ENCODE measurements around the gene TSPAN5. TPM values are rescaled to one million over a fixed set of nuclear protein-coding genes. Genes with fewer than 3 reads are reported as not detected.

TSPAN5 gene
- total RNA-seq, 1 donor from 2014 or later: 25.0 TPM

DNA sequence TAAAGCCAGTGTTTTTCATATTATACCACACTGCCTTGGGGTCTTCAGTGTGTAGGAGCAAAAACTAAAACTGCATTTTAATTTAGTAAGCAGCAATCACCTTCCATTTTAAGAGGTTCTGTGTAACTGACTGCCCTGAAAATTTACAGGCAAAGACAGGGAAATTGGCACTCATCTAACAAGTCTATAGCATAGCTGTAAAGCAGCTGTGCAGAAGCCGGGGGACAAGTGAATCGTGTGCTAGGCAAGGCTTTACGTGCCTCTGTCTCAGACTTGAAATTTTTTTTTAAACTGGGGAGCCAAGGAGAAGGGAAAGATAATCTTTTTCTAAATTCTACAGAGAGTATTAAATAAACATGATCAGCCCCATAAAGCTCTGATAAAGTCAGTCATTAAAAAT lies 39.7 kb downstream of the TSPAN5 start:
- no peak overlapping the region for H3K27ac Mint-ChIP-seq (ENCODE audit: unreplicated experiment)
- no peaks in the 10 kb centered on the region for H3K9me3 Mint-ChIP-seq
- H3K36me3 Mint-ChIP-seq (ENCODE audit: low read depth): no peaks in the 10 kb centered on the region
- TF ChIP-seq, protein P1, sequence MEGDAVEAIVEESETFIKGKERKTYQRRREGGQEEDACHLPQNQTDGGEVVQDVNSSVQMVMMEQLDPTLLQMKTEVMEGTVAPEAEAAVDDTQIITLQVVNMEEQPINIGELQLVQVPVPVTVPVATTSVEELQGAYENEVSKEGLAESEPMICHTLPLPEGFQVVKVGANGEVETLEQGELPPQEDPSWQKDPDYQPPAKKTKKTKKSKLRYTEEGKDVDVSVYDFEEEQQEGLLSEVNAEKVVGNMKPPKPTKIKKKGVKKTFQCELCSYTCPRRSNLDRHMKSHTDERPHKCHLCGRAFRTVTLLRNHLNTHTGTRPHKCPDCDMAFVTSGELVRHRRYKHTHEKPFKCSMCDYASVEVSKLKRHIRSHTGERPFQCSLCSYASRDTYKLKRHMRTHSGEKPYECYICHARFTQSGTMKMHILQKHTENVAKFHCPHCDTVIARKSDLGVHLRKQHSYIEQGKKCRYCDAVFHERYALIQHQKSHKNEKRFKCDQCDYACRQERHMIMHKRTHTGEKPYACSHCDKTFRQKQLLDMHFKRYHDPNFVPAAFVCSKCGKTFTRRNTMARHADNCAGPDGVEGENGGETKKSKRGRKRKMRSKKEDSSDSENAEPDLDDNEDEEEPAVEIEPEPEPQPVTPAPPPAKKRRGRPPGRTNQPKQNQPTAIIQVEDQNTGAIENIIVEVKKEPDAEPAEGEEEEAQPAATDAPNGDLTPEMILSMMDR (conservative IDR thresholded peaks at IDR 0.05): no peak
- H3K4me1 Mint-ChIP-seq: peaks cover 52% of the 10 kb centered on the region
- DNase-seq (ENCODE audit: low read depth, low spot score): no peak
- no peaks in the 10 kb centered on the region for H3K27me3 Mint-ChIP-seq (ENCODE audit: low read depth)
- no peak overlapping the region for H3K4me3 Mint-ChIP-seq

DNA sequence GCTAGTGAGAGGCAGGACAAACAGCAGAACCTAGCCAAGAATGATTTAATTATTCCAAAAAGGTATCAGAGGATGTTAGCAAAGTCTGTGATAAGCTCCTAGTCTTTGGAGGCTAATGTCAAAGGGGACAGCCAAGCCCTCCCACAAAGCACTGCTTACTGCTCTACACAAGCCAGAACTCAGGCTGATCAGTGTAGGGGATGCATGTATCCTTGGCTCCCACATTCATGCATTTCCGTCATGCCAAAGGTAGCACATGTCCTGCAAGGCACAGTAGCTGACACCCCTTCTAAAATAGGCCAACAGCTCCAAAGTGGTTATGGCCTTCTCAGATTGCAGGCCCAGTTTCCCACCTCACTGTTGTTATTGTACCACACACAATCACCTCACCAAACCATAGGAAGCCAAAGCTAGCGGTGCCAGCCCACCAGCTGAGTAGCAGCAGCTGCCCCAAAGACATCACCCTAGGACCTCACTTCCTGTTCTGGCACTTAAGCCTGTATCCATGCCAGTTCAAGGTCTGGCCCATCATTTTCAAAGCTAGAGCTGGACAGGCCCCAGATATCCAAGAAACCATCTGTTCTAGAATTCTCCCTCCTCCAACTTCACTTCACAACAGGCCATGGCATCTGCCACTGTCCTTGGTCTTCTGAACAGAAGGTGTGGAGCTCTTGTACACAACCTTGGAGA lies 40.9 kb downstream of the TSPAN5 start:
- Mint-ChIP-seq H3K36me3 (ENCODE audit: low read depth) (no peaks in the 10 kb centered on the region), H3K4me1 (peaks cover 55% of the 10 kb centered on the region), H3K4me3 (no peak overlapping the region), H3K9me3 (no peaks in the 10 kb centered on the region), H3K27me3 (ENCODE audit: low read depth) (no peaks in the 10 kb centered on the region), H3K27ac (ENCODE audit: unreplicated experiment) (no peak overlapping the region)
- TF ChIP-seq, protein P1 (conservative IDR thresholded peaks at IDR 0.05): no peak
- DNase-seq (ENCODE audit: low read depth, low spot score): no peak

DNA sequence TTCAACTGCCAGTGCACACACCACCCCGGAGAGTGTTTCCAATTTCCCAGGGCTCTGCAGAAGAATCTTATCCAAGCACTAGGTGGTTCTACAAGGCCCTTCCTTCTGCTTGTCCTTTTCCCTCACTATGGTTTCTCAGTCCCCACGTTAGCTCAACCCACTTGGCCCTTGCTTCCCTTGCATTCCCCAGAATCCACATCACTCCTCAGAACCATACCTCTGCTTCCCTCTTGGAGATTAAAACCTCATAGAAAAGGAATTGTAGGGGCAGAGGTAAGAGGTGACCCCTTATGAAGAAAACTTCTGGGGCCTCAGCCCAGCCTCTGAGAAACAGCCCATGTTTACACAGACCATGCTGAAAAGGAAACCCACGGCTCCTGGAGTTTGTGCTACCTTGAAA lies 42.4 kb downstream of the TSPAN5 start:
- Mint-ChIP-seq H3K27ac (ENCODE audit: unreplicated experiment) (no peak overlapping the region), H3K9me3 (no peaks in the 10 kb centered on the region), H3K27me3 (ENCODE audit: low read depth) (no peaks in the 10 kb centered on the region), H3K36me3 (ENCODE audit: low read depth) (no peaks in the 10 kb centered on the region), H3K4me1 (peaks cover 67% of the 10 kb centered on the region), H3K4me3 (no peak overlapping the region)
- TF ChIP-seq, protein P1 (conservative IDR thresholded peaks at IDR 0.05): no peak
- no peak for DNase-seq (ENCODE audit: low read depth, low spot score)

DNA sequence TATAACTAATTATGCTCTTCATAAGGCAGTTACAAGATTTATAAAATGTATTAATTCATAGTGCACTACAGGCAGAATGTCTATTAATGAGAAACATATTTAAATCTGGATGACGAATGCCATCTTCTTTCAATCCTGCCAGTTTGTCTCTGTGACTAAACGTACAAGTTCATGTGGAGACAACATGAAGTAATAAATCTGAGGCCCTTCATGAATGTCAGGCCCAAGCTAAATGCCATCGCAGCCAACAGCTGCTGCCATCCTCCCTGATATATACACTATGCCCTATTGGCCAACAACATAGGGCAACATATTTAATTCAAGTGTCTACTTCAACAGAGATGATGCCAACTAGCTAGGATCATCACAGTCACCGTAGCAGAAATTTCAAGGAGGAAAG lies 43.7 kb downstream of the TSPAN5 start:
- no peak for DNase-seq (ENCODE audit: low read depth, low spot score)
- Mint-ChIP-seq H3K36me3 (ENCODE audit: low read depth) (no peaks in the 10 kb centered on the region), H3K4me3 (no peak overlapping the region), H3K9me3 (no peaks in the 10 kb centered on the region), H3K27me3 (ENCODE audit: low read depth) (no peaks in the 10 kb centered on the region), H3K27ac (ENCODE audit: unreplicated experiment) (no peak overlapping the region), H3K4me1 (peaks cover 65% of the 10 kb centered on the region)
- TF ChIP-seq, protein P1 (conservative IDR thresholded peaks at IDR 0.05): no peak

DNA sequence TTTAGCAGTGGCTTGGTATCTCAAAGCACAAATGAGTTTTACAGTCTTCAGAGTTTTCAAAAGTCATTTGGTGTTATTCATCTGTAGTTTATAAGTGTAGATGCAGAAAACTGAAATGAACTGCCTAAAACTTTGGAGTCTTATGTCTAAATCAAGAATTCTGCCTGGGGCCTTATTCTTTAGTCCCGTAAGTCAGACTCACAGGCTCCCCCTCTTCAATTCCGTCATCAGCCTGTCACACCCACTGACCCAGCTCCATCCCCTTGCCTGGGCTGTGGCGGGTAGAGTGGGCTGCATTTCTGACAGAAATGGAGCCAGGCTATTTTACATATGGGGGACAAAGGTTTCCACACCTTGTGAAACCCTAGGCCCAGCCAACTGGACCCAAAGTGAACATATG lies 44.3 kb downstream of the TSPAN5 start:
- DNase-seq (ENCODE audit: low read depth, low spot score): no peak
- TF ChIP-seq, protein P1 (conservative IDR thresholded peaks at IDR 0.05): no peak
- Mint-ChIP-seq H3K27ac (ENCODE audit: unreplicated experiment) (no peak overlapping the region), H3K4me1 (peaks cover 61% of the 10 kb centered on the region), H3K9me3 (no peaks in the 10 kb centered on the region), H3K36me3 (ENCODE audit: low read depth) (no peaks in the 10 kb centered on the region), H3K27me3 (ENCODE audit: low read depth) (no peaks in the 10 kb centered on the region), H3K4me3 (no peak overlapping the region)
